Measurements from ENCODE around the gene TMEM163.
"Not testable (repeated sequence)": the region's sequence is repeated elsewhere in the genome, so short reads cannot be mapped to it uniquely, and the experiment has no call there.

TMEM163 gene

GRCh38 chr2:134762508-134762907 is 43.7 kb upstream of the TMEM163 start:
- H3K27me3 ChIP-seq = no peaks in the 10 kb centered on the region
- H3K4me1 ChIP-seq = no peaks in the 10 kb centered on the region
- DNase-seq = no peak
- intact Hi-C loops (cut with DNase I; ENCODE audit: low total_unique reads) = no loop called here
- H3K4me3 ChIP-seq = no peak overlapping the region
- H3K27ac ChIP-seq = no peak overlapping the region
- peaks cover 0 to 3% (median 0%) of the 10 kb centered on the region in 3 donors for H3K9me3 ChIP-seq
- H3K36me3 ChIP-seq = no peaks in the 10 kb centered on the region
- TF ChIP-seq CTCF (IDR thresholded peaks at IDR 0.05) = no peak

- Histone ChIP-seq H3K4me3 (no peak overlapping the region), H3K27ac (no peak overlapping the region), H3K9me3 (no peaks in the 10 kb centered on the region), H3K4me1 (no peaks in the 10 kb centered on the region), H3K27me3 (no peaks in the 10 kb centered on the region), H3K36me3 (no peaks in the 10 kb centered on the region)
- DNase-seq = no peak
- intact Hi-C loops (cut with DNase I; ENCODE audit: low total_unique reads) = no loop called here
- TF ChIP-seq CTCF (IDR thresholded peaks at IDR 0.05) = no peak
Measured at GRCh38 chr2:134760385-134760784, 41.6 kb upstream of the TMEM163 start.

- intact Hi-C loops (cut with DNase I; ENCODE audit: low total_unique reads) = no loop called here
- Histone ChIP-seq H3K36me3 (no peaks in the 10 kb centered on the region), H3K27ac (no peak overlapping the region), H3K4me1 (no peaks in the 10 kb centered on the region), H3K9me3 (no peaks in the 10 kb centered on the region), H3K4me3 (no peak overlapping the region), H3K27me3 (no peaks in the 10 kb centered on the region)
- TF ChIP-seq CTCF (IDR thresholded peaks at IDR 0.05) = no peak
- no peak for DNase-seq
Measured at GRCh38 chr2:134758633-134759032, 39.8 kb upstream of the TMEM163 start.

GRCh38 chr2:134751981-134752380 is 33.2 kb upstream of the TMEM163 start:
- not testable (repeated sequence) for H3K36me3 ChIP-seq, DNase-seq

GRCh38 chr2:134745546-134745945 is 26.7 kb upstream of the TMEM163 start:
- H3K36me3 ChIP-seq = no peaks in the 10 kb centered on the region
- no peak for DNase-seq
- intact Hi-C loops (cut with DNase I; ENCODE audit: low total_unique reads) = no loop called here
- H3K4me3 ChIP-seq = no peak overlapping the region
- no peaks in the 10 kb centered on the region for H3K27me3 ChIP-seq
- no peak for TF ChIP-seq CTCF (IDR thresholded peaks at IDR 0.05)
- no peaks in the 10 kb centered on the region for H3K9me3 ChIP-seq
- no peaks in the 10 kb centered on the region for H3K4me1 ChIP-seq
- H3K27ac ChIP-seq = no peak overlapping the region

More at GRCh38 chr2:134751981-134752380, 33.2 kb upstream of the TMEM163 start:
- H3K4me3 ChIP-seq; H3K27ac ChIP-seq; intact Hi-C loops (cut with DNase I; ENCODE audit: low total_unique reads); H3K4me1 ChIP-seq; H3K27me3 ChIP-seq; H3K9me3 ChIP-seq: not testable (repeated sequence)

- DNase-seq = no peak
- TF ChIP-seq CTCF (IDR thresholded peaks at IDR 0.05) = no peak
- no peaks in the 10 kb centered on the region for H3K4me1 ChIP-seq
- no peaks in the 10 kb centered on the region for H3K27me3 ChIP-seq
- no peaks in the 10 kb centered on the region for H3K9me3 ChIP-seq
- no peak overlapping the region for H3K4me3 ChIP-seq
- intact Hi-C loops (cut with DNase I; ENCODE audit: low total_unique reads) = no loop called here
- no peaks in the 10 kb centered on the region for H3K36me3 ChIP-seq
- no peak overlapping the region for H3K27ac ChIP-seq
Measured at GRCh38 chr2:134745023-134745422, 26.2 kb upstream of the TMEM163 start.
